ENCODE measurements around the gene PTPDC1. TPM values are rescaled to one million over a fixed set of nuclear protein-coding genes. Genes with fewer than 3 reads are reported as not detected.
A peak's percentile ranks its signal among the peaks of the same experiment; 100 is the strongest.

The PTPDC1 gene
- total RNA-seq, 1 donor from 2014 or later, result 11.0 TPM

DNA sequence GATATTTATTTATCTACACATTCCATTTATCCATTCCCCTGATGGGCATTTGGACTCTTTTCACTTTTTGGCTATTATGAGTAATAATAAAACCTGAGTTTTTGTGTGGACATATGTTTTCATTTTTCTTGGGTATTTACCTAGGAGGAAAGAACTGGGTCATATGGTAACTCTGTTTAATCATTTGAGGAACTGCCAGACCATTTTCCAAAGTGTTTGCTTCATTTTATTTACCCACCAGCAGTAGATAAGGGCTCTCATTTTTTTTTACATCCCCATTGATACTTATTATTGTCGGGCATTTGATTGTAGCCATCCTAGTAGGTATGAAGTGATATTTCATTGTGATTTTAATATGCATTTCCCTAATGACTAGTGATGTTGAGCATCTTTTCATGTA lies 7.7 kb upstream of the PTPDC1 start:
- Histone ChIP-seq H3K27me3 (ENCODE audit: low read depth) (no peaks in the 10 kb centered on the region), H3K9me3 (no peaks in the 10 kb centered on the region), H3K4me3 (no peak overlapping the region), H3K36me3 (no peaks in the 10 kb centered on the region), H3K27ac (no peak overlapping the region), H3K4me1 (peaks cover 10% of the 10 kb centered on the region)
- no peak for DNase-seq
- intact Hi-C loops (cut with DNase I), result no loop called here
- TF ChIP-seq, protein P1, sequence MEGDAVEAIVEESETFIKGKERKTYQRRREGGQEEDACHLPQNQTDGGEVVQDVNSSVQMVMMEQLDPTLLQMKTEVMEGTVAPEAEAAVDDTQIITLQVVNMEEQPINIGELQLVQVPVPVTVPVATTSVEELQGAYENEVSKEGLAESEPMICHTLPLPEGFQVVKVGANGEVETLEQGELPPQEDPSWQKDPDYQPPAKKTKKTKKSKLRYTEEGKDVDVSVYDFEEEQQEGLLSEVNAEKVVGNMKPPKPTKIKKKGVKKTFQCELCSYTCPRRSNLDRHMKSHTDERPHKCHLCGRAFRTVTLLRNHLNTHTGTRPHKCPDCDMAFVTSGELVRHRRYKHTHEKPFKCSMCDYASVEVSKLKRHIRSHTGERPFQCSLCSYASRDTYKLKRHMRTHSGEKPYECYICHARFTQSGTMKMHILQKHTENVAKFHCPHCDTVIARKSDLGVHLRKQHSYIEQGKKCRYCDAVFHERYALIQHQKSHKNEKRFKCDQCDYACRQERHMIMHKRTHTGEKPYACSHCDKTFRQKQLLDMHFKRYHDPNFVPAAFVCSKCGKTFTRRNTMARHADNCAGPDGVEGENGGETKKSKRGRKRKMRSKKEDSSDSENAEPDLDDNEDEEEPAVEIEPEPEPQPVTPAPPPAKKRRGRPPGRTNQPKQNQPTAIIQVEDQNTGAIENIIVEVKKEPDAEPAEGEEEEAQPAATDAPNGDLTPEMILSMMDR (IDR thresholded peaks at IDR 0.05), result no peak
- ATAC-seq, result peak in 1 of 2 donors; percentile 79

DNA sequence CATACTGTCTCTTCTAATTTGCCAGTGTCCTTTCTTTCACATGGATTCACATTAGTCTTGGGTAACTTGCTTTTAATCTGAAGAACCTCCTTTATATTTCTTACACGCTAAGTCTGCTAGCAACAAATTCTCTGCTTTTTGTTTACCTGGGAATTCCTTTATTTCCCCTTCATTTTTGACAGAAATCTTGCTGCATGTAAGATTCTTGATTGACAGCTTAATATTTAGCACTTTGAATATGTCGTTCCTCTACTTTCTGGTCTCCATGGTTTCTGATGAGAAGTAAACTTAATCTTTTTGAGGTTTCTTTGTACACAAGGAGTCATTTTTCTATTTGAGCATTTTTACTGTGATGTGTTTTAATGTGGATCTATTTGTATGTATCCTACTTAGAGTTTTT lies 6.2 kb upstream of the PTPDC1 start:
- Histone ChIP-seq H3K4me1 (peaks cover 26% of the 10 kb centered on the region), H3K4me3 (no peak overlapping the region), H3K27me3 (ENCODE audit: low read depth) (no peaks in the 10 kb centered on the region), H3K9me3 (no peaks in the 10 kb centered on the region), H3K27ac (no peak overlapping the region), H3K36me3 (no peaks in the 10 kb centered on the region)
- intact Hi-C loops (cut with DNase I), result no loop called here
- DNase-seq (no peak), ATAC-seq (no peak)
- TF ChIP-seq, protein P1 (IDR thresholded peaks at IDR 0.05), result no peak

DNA sequence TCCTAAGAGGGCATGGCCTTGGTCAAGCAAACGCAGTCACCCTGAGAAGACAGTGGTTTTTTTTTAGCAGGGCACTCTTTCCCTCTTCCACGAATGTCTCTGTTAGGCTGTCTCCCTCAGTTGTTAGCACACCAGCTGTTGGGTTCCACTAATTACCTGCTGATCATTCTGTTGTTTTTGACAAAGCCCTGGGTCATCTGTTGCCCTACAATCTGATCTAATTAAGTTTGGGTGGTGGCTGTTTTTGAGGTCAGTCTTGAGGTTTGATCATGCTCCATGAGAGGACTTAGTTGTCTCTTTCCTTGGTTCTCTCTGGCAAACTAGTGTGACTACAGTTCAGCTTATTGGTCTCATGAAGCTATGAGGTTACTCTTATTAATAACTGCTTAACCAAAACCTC lies 5.0 kb upstream of the PTPDC1 start:
- intact Hi-C loops (cut with DNase I), result no loop called here
- Histone ChIP-seq H3K27me3 (ENCODE audit: low read depth) (no peaks in the 10 kb centered on the region), H3K27ac (no peak overlapping the region), H3K4me3 (no peak overlapping the region), H3K36me3 (no peaks in the 10 kb centered on the region), H3K4me1 (peaks cover 30% of the 10 kb centered on the region), H3K9me3 (no peaks in the 10 kb centered on the region)
- DNase-seq (no peak), ATAC-seq (no peak)
- TF ChIP-seq, protein P1 (IDR thresholded peaks at IDR 0.05), result no peak

DNA sequence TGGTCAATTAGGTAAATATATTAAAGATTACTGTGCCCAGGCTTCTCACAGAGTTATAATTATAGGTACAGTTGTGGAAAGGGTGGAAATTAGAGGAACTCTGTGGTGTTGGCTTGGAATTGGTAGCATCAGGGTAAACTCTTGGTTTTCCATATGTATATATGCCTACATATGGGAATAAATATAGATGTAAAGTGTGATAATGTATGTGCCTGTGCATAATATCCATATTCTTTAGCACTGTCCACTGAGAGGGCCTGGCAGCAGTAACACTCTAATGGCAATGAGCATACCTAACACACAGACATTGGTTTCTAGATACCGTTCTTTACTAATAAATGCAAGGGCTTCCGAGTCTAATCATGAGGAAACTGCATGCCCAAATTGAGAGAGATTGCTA lies 4.0 kb upstream of the PTPDC1 start:
- Histone ChIP-seq H3K36me3 (no peaks in the 10 kb centered on the region), H3K9me3 (no peaks in the 10 kb centered on the region), H3K4me1 (peaks cover 34% of the 10 kb centered on the region), H3K27me3 (ENCODE audit: low read depth) (no peaks in the 10 kb centered on the region), H3K4me3 (no peak overlapping the region), H3K27ac (no peak overlapping the region)
- intact Hi-C loops (cut with DNase I), result no loop called here
- TF ChIP-seq, protein P1 (IDR thresholded peaks at IDR 0.05), result no peak
- no peak for ATAC-seq
- no peak for DNase-seq

GRCh38 chr9:94081435-94081834 lies 2.8 kb upstream of the PTPDC1 start:
- no peak overlapping the region for H3K4me3 ChIP-seq
- no peaks in the 10 kb centered on the region for H3K9me3 ChIP-seq
- H3K27me3 ChIP-seq (ENCODE audit: low read depth), result no peaks in the 10 kb centered on the region
- no peaks in the 10 kb centered on the region for H3K36me3 ChIP-seq
- DNase-seq, result no peak
- TF ChIP-seq, protein P1 (IDR thresholded peaks at IDR 0.05), result no peak
- intact Hi-C loops (cut with DNase I), result no loop called here
- no peak for ATAC-seq
- H3K4me1 ChIP-seq, result peaks cover 34% of the 10 kb centered on the region
- no peak overlapping the region for H3K27ac ChIP-seq

Measured in lower lobe of right lung (tissue), 2 donors.